GM12875 (cell line): ENCODE measurements around the gene MYO7B.

ENCODE experiments used
- H3K4me3 ChIP-seq: one replicate; pipeline ENCODE4 v1.5.1; 2011; ENCODE audit warnings: low read depth, low read length, control low read depth
- TF ChIP-seq, protein P1 (sequence below): IDR thresholded peaks from 2 replicates; pipeline ENCODE4 v1.5.1; 2011; ENCODE audit warnings: low read depth, mild to moderate bottlenecking, control low read depth, inconsistent platforms, low read length, moderate library complexity, borderline replicate concordance; ENCODE audit not compliant: insufficient read depth

The MYO7B gene

DNA sequence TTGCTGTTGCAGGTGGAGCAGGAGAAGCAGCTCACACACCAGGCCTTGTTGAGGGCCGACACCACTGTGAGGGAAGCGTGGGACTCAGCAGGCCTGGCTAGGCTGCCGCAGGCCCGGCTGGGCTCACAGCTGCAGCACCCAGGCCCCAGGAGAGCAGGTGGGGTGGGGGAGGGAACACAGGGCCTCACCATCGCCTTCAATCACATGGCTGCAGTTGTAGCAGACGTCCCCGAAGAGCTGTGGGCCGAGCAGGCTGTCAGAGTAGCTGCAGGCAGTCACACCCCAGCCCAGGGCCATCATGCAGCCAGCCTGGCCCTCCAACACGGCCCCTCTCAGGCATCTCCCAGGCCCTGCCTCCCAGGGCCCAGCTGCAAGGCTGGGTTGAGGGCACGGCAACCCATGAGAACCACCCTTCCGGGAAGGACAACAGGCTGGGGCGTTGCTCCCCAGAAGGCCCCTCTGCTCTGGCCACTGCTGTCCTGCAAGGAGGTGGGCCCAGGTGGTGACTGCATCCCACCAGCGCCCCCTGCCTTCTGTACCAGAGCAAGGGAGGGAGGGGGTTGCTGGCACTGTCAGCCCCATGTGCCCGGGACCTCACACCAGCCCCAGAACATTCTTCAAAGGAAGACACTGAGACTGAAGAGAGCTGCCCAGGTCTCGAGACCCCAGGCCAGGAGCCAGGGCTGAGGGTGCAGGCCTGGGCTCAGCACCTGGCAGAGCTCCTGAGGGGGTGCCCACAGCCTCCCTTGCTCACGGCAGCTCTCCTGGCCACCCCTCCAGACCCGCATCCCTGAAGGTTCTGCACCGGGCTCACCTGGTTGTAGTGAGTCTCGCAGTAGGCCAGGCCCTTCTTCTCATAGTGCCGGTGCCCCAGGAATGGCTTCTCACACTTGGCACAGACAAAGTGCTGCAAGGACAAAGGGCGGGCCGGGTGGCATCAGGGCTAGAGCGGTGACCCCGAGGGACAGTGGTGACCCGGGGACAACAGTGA, 104.9 kb downstream of the MYO7B start:
- H3K4me3 ChIP-seq = no peak overlapping the region
- TF ChIP-seq, protein P1, sequence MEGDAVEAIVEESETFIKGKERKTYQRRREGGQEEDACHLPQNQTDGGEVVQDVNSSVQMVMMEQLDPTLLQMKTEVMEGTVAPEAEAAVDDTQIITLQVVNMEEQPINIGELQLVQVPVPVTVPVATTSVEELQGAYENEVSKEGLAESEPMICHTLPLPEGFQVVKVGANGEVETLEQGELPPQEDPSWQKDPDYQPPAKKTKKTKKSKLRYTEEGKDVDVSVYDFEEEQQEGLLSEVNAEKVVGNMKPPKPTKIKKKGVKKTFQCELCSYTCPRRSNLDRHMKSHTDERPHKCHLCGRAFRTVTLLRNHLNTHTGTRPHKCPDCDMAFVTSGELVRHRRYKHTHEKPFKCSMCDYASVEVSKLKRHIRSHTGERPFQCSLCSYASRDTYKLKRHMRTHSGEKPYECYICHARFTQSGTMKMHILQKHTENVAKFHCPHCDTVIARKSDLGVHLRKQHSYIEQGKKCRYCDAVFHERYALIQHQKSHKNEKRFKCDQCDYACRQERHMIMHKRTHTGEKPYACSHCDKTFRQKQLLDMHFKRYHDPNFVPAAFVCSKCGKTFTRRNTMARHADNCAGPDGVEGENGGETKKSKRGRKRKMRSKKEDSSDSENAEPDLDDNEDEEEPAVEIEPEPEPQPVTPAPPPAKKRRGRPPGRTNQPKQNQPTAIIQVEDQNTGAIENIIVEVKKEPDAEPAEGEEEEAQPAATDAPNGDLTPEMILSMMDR = peak; percentile 49; the same call in 1 of the 2 replicates

DNA sequence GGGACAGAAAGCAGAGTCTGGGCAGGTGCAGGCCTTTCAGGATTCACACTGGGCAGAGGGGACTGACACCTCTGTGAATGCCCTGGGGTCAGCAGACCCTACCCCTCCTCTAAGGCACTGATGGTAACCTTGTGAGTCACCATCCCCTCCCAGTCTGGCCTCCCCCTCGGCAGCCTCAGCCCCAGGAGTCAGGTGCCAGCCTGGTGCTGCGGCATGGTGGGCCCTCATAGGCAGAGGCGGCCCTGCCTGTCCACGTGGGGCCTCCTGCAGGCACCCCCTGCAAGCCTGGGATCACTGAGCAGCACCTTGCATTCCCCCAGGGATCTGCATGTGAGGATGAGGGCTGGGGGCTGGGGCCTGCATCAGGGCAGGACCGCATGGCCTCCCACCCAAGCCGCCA, 105.7 kb downstream of the MYO7B start:
- TF ChIP-seq, protein P1 = no peak
- no peak overlapping the region for H3K4me3 ChIP-seq

DNA sequence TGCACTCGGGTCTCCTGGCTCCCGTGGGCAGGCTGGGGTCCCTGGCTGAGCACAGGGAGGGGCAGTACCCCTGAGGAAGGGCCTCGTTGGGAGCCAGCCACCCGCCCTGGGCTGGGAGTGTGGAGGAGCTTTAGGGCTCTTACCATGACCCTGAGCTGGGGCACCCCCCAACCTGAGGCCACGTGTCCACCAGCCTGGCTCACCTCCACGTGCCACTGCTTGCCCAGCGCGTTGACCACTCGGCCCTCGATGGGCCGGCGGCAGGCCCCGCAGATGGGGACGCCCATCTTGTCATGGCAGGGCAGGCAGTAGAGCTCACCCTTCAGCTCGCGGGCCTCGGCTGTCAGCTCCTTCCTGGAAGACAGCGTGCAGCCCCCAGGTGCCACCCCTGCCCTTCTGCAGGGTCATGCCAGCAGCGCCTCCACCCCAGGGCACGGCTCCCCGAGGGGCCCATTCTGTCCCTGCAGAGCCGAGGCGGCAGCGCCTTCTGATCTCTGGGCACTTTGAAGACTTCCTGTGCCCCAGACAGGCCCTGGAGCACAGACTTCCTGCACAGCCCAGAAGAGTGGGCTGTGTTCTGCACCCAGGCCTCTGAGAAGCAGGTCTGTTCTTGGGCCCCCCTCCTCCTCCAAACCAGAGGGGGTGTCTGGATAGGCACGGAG, 106.5 kb downstream of the MYO7B start:
- H3K4me3 ChIP-seq = no peak overlapping the region
- TF ChIP-seq, protein P1 = no peak

DNA sequence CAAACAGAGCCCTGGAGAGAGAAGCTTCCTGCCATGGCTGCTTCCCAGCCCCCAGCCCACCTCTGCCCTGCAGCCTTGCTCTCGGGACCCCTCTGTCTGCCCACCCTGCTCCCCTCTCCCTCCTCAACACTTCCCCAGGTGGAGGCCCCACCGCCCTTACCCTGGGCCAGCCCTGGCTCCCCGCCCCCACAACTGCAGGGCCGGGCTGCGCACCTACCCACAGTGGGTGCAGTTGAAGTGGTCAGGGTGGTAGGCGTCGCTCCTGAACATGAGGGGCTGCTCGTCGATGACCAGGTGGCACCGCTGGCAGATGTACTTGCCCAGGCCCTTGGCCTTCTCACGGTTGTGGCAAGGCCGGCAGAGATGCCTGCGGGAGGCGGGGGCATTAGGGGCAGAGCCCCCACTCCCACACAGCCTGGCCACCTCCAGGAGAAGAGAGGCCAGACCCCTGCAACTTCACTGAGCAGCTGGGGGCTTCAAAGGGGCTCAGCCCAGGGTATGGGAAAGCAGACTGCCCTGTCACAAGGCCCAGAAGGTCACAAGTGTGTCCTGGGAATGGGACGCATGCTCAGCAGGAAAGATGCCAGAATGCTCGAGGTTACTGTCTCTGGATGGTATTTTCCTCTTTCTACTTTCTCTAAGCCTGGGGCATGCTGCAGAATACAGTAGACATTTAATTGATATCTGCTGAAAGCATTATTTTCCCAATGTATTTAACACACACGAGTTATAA, 107.4 kb downstream of the MYO7B start:
- H3K4me3 ChIP-seq = no peak overlapping the region
- TF ChIP-seq, protein P1 = no peak

DNA sequence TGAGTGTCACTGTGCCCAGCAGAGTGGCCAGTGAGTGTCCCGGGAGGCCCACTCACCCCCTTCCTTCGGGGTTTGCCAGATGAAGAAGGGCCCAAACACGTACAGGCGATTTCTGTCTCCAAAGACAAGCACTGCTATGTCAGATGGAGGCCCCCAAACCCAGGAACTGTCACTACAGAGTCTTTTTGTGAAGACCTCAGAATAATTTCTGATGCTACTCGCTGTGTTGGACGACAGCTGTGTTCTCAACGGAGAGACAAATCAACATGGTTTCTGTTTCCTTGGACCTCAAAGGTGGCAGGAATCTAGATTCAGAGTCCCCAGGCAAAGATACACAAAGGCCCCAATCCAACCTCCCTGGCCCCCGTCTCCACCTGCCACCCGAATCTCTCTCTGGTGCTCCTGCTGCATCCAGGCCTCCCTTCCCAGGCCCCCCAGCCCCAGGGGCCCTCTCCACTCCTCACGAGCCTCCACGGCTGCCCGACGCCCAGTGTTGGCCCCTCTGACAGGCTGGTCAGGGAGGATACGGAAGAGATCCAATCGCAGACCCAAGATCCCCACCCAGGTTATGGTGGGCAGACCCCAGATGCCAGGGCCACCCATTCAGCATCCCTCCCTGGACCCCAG, 108.1 kb downstream of the MYO7B start:
- H3K4me3 ChIP-seq = no peak overlapping the region
- TF ChIP-seq, protein P1 = no peak

DNA sequence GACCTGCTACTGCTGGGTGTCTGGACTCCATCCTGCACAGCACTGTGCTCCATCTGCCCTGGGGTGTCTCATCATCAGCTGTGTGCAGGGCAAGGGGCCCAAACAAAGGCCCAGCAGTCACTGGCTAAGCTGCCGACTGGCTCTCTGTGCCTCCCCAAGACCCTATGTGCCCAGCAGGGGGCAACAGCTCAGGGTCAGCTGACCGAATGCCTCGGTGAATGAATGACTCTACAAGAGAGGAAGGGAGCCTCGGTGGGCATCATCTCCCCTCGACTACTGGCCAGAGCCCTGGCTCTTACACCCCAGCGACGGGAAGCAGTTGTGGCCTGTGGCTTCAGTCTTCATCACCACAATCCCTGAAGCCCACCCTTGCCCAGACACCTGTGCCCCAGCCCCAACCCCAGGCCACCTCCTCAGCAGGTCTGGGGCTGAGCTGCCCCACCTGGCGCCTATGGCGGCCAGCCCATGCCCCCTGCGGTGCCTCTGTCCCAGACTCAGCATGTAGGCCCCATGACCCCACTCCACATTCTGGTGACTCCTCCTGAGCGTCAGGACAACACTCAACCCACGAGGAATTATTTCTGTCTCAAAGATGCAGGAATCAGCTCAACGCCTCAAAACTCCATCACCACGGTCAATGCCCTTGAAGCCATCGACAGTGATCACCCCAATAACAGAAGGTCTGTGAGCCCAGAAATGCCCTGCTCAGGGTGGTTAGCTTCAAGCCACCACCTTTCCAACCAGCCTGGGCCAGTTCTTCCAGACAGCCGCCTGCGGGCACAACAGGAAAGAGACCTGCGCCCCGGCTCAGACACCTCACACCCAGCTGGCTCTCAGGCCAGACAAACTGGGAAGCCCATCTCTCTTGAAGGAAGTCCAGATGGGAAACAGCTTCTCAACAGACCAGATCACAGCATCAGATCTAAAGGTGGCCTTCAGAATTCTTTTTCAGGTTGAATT, 108.9 kb downstream of the MYO7B start:
- TF ChIP-seq, protein P1 = peak; percentile 24; the same call in 1 of the 2 replicates
- H3K4me3 ChIP-seq = no peak overlapping the region
